ENCODE data around the gene PLOD2.

DNA sequence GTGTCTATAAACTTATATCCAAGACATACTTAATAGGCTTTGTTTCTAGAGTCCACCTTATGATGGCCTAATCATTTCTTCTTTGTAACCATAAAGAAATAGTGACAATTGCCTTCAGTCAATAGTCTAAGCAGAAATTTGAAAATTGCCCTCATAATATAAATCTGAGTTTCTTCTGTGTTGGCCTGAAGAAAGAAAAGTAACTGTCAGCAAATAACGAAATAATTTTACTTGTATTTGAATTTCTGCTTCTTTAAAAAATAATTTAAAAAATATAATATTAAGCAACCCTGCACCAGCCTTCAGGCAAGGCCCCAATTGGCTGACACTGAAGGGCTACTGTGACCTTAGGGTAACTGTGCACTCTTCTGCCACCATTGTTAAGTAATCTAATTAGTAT lies 113.5 kb downstream of the PLOD2 start:
- no peak for TF ChIP-seq EZH2 (IDR thresholded peaks at IDR 0.05; ENCODE audit: low read length)
- TF ChIP-seq, protein P1, sequence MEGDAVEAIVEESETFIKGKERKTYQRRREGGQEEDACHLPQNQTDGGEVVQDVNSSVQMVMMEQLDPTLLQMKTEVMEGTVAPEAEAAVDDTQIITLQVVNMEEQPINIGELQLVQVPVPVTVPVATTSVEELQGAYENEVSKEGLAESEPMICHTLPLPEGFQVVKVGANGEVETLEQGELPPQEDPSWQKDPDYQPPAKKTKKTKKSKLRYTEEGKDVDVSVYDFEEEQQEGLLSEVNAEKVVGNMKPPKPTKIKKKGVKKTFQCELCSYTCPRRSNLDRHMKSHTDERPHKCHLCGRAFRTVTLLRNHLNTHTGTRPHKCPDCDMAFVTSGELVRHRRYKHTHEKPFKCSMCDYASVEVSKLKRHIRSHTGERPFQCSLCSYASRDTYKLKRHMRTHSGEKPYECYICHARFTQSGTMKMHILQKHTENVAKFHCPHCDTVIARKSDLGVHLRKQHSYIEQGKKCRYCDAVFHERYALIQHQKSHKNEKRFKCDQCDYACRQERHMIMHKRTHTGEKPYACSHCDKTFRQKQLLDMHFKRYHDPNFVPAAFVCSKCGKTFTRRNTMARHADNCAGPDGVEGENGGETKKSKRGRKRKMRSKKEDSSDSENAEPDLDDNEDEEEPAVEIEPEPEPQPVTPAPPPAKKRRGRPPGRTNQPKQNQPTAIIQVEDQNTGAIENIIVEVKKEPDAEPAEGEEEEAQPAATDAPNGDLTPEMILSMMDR (optimal IDR thresholded peaks at IDR 0.05 in 1 of 3, IDR thresholded peaks at IDR 0.05 in 1 of 3, conservative IDR thresholded peaks at IDR 0.05 in 1 of 3; ENCODE audit: extremely low read depth in 1 of 3, insufficient read depth in 2 of 3, low read length in 3 of 3), result no peak
